ENCODE measurements around the gene BNIP5.

GRCh38 chr6:36328600-36328999 lies 8.1 kb downstream of the BNIP5 start:
- no peak for TF ChIP-seq EZH2 (IDR thresholded peaks at IDR 0.05)
- TF ChIP-seq POLR2AphosphoS5 (IDR thresholded peaks at IDR 0.05; ENCODE audit: borderline replicate concordance, low read depth, low read length): no peak
- TF ChIP-seq FOXP2 (optimal IDR thresholded peaks at IDR 0.05; ENCODE audit: control extremely low read depth, extremely low read length, insufficient read depth): no peak
